Left hindlimb (tissue), 1 donor: ENCODE results near the gene GTF2I.
"Not testable (repeated sequence)": the region's sequence is repeated elsewhere in the genome, so short reads cannot be mapped to it uniquely, and the experiment has no call there.

ENCODE experiments used
- DNase-seq: peaks from one replicate; pipeline ENCODE4 v3.0.0-alpha.2; 2018

Gene GTF2I

DNA sequence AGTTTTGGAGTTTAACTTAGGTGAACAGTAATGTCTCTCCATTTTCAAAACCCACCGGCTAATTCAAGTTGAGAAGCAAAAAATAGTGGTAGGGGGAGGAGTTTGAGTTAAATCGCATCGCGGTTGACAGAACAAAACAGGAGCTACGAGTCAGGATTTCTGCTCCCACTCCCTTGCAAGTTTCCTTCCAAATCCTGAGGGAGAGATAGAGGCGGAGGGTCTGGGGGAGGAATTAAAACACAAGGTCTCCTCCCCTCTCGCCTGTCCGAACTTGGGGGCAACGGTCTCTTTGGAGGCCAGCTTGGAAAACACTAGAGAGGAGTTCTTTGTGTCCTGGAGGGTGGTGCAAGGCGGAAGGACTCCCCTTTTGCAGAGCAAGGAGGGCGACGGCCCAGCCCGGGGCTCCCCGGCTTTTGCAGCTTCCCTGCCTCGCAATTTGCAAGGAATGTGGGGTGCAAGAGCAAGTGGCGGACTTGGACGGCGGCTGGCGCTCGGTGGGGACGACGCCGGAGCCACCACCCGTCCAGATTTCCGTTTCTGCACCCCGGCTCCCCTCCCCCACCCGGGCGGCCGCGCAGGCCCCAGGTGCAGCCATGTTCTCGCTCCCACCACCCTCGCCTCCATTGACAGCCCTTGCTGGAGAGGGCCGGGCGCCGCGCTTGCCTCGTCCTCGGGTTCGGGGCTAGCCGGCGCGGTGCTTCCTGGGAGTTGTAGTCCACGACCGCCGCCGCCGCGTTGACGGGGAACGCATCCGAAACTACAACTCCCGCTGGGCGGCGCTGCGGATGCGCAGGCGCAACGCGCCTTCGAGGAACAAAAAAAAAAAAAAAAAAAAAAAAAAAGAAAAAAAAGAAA lies 454 bp upstream of the GTF2I start:
- peak; percentile 98 for DNase-seq

DNA sequence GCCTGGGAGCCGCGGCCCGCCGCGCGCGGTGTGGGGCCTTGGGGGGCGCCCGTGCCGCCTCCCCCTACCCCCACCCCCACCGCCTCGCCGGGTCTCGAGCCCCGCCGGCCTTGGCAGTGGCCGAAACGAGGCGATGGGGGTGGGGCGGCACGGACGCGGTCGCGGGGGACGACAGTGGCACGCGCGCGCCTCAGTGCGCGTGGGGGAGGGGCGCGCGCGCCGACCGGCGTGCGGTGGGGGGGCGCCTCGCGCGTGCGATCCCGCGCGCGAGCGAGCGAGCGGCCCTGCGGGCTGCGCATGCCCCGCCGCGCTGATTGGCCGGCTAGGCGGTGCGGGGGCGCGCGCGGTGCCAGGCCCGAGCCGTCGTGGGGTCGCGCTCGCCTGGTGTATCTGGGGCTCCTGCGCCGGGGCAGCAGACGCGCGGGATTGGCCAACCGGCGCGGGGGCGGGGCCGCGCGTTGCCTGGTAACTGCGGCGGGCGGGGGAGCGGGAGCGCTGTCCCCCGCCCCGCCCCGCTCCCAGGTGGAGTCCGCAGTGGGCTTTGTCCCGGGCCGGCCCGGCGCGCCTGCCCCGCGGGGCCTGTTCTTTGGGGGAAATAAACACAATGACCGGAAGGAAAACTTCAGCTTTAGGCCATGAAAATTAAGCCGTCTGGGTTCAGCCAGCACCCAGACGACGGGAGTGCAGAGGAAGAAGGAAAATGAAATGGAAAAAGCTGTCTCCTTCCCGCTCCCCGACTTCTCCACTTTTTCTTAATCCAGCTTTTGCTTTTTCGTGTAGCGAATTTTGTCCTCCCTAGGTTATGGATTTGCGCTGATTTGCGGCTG lies 873 bp downstream of the GTF2I start:
- peak; percentile 94 for DNase-seq

DNA sequence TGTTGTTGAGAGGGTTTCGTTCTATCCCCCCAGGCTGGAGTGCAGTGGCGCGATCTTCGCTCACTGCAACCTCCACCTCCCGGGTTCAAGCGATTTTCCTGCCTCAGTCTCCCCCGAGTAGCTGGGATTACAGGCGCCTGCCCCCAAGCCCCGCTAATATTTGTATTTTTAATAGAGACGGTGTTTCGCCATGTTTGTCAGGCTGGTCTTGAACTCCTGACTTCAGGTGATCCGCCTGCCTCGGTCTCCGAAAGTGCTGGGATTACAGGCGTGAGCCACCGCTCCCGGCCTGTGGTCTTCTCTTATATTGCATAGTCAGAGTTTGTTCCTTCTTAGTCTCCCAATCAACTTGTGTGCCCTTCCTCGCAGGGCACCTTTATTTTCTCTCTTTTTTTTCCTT lies 2.7 kb downstream of the GTF2I start:
- not testable (repeated sequence) for DNase-seq

DNA sequence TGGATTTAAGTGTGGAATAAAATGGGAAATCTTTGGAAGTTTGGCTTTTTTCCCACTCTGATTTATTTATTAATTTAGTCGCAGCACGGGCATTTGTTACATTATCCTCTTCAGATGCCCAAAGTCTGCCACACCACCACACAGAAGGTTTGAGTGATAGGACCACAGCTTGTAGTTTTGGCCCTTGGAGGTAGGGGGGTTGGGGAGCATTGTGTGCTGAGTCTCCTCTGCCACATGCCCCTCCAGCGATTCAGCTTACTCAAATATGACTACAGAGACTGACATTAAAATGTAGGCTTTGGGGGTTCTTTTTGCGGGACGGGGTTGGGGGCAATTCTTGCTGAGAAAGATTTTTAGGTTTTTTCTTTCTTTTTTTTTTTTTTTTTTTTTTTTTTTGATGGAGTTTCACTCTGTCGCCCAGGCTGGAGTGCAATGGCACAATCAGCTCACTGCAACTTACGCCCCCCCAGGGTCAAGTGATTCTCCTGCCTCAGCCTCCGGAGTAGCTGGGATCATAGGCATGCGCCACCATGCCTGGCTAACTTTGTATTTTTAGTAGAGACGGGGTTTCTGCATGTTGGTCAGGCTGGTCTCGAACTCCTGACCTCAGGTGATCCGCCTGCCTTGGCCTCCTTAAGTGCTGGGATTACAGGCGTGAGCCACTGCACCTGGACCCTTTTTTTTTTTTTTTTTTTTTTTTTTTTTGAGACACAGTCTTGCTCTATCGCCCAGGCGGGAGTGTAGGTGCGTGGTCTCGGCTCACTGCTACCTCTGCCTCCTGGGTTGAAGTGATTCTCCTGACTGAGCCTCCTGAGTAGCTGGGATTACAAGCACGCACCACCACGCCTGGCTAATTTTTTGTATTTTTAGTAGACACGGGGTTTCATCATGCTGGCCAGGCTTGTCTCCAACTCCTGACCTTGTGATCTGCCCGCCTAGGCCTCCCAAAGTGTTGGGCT lies 4.6 kb downstream of the GTF2I start:
- not testable (repeated sequence) for DNase-seq

DNA sequence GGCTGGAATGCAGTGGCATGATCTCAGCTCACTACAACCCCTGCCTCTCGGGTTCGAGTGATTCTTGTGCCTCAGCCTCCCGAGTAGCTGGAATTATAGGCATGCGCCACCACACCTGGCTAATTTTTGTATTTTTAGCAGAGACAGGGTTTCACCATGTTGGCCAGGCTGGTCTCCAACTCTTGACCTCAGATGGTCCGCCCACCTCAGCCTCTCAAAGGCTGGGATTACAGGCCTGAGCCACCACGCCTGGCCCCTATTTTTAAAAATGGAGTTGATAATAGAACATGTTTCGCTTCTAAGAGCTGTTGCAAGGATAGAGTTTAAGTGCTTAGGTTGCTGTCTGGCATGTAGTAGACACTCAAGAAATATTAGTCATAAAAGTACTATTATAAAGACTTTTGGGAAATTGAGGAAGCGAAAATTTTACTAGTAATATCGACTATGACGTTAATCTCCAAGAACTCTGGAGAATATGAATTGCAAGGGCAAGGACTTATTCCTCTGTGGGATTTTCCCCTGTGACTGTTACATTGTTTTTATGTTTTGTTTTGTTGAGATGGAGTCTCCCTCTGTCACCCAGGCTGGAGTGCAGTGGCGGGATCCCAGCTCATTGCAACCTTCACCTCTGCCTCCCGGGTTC lies 7.9 kb downstream of the GTF2I start:
- no peak for DNase-seq

DNA sequence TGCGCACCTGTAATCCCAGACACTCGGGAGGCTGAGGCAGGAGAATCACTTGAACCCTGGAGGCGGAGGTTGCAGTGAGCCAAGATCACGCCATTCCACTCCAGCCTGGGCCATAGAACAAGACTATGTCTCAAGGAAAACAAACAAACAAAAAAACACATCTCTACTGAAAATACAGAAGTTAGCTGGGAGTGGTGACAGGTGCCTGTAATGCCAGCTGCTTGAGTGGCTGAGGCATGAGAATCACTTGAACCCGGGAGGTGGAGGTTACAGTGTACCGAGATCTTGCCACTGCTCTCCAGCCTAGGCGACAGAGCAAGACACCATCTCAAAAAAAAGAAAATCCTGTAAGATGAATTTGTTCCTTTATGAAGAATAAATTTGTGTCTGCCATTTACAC lies 9.5 kb downstream of the GTF2I start:
- not testable (repeated sequence) for DNase-seq

DNA sequence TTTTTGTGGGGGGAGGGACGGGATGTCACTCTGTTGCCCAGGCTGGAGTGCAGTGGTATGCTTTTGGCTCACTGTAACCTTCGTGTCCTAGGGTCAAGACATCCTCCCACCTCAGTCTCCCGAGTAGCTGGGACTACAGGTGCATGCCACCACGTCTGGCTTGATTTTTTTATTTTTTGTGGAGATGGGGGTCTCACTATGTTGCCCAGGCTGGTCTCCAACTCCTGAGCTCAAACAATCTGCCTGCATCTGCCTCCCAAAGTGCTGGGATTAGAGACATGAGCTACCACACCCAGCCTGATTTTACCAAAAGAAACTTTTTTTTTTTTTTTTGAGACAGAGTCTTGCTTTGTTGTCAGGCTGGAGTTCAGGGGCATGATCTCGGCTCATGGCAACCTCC lies 10.0 kb downstream of the GTF2I start:
- not testable (repeated sequence) for DNase-seq

DNA sequence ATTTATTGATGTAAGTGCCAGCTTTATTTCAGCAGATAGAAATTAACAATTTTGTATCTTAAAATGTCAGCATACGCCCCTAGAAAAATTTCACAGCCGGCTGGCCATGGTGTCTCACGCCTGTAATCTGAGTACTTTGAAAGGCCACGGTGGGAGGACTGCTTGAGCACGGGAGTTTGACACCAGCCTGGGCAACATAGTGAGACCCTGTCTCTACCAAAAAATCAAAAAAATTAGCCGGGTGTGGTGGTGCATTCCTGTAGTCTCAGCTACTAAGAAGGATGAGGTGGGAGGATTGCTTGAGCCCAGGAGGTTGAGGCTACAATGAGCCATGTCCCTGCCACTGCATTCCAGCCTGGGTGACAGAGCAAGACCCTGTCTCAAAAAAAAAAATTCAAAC lies 14.1 kb downstream of the GTF2I start:
- no peak for DNase-seq

DNA sequence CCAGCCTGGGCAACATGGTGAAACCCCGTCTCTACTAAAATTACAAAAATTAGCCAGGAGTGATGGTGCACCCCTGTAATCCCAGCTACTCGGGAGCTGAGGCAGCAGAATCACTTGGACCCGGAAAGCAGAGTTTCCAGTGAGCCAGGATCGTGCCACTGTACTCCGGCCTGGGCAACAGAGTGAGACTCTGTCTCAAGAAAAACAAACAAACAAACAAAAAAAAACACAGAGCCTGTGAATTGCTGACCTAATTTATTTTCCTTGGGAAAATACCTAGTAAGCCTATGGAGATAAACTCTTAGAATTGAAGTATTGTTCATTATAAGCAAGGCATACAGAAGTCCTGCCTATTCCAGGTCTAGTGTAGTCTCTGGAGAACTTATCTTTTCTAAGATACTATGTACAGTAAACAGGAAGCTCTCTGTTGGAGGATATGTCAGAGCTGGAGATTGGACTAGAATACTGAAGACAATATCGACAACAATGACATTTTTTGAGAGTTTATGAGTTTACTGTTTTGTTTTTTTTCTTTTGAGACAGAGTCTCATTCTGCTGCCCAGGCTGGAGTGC lies 14.9 kb downstream of the GTF2I start:
- no peak for DNase-seq

DNA sequence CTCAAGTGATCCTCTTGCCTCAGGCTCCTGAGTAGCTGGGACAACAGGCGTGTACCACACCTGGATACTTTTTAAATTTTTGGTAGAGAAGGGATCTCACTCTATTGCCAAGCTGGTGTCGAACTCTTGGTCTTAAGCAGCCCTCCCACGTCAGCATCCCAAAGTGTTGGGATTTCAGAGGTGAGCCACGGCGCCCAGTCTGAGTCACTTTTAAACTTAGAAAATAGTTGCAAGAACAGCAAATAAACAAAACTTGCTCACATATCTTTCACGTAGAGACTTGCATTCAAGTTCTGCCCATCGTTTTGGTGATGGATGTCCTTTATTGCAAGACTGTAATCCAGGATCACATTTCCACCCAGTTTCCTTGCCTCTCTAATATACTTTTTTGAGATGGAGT lies 16.6 kb downstream of the GTF2I start:
- DNase-seq: no peak

DNA sequence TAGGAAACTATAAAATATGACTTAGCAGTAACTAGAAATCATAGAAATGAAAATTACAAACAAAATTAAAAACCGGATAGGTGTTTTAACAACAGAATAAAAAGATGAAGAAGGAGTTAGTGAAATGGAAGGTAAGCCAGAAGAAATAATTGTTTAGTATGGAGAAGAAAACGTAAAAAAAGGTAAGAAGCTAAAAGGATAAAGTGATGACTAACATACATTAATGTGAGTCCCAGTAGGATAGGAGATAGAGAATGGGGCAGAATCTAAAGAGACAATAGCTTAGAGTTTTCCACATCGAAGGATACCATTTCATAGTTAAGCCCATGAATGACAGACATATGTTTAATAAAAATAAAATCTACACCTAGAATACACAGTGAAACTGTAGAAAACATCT lies 25.3 kb downstream of the GTF2I start:
- DNase-seq: no peak

DNA sequence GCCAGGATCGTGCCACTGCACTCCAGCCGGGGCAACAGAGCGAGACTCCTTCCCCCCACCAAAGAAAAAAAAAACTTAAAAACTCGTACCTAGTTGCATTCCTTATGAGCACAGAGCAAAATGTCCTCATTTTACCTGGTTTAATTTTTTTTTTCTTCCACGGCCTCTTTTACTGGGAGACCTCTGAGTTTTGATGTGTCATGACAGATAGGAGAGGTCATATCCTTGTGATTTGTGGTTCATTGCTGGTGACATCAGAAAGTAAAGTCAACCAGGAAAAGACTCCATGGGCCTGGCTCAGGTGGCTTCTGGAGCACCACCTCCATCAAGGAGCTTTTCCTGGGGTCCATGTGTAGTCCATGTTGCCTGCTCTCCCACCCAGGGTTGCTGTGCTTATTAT lies 26.3 kb downstream of the GTF2I start:
- DNase-seq: no peak

DNA sequence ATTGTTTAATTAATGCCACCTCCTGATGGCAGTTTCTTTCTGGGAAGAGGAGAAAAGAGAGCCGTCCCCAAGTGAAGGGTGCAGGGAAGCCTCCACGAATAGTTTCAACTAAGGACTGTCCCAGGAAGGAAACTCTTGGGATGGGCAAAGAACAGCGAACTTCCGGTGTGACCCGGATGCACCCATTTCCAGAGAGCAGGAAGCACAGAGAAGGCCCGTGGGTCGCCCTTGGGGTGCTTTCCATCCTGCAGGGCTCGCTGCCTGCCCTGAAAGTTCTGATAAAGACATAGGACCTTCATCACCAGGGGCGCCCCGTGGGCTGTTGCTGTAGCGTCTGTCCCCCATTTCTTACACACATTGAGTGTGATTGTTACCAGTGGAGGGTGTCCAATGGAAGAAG lies 27.0 kb downstream of the GTF2I start:
- DNase-seq: no peak

DNA sequence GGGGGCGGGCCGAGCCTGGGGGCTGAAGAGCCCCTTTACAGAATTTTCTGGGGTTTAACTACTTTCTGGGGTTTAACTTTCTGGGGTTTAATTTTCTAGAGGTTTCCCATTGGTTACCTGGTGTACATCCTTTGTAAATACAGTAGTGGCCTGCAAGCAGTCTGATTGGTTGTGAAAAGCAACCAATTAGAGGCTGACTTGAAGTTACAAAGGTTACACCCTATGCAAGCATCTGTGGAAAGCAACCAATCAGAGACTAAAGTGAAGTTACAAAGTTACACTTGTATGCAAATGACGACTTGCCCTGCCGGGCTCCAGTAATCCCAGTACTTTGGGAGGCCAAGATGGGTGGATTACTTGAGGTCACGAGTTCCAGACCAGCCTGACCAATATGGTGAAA lies 27.4 kb downstream of the GTF2I start:
- DNase-seq: no peak

DNA sequence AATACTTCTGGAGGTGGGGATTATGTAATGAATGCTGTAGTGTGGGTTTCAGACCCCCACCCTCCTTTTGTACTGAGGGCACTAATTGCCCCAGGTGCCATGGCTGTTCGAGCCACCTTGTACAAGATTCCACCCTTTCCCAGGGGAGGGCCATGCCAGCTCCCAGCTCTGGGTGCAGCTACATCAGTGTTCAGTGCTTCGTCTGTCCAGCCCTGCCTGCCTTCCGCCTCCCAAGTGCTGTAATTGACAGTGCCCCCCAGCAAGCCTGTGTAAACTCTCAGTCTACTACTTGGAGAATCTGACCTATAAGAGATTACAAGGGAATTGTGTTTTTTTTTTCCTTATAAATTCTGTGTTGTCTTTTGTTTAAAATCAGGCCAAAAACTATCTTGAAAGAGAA lies 33.0 kb downstream of the GTF2I start:
- no peak for DNase-seq

DNA sequence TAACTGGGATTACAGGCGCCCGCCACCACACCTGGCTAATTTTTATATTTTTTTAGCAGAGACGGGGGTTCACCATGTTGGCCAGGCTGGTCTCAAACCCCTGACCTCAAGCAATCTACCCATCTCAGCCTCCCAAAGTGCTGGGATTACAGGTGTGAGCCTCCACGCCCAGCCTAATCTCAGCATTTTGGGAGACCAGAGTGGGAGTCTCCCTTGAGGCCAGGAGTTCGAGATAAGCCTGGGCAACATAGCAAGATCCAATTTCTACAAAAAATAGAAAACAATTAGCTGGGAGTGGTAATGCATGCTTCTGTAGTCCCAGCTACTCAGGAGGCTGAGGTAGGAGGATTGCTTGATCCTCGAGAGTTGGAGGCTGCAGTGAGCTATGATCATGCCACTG lies 46.9 kb downstream of the GTF2I start:
- DNase-seq: not testable (repeated sequence)

DNA sequence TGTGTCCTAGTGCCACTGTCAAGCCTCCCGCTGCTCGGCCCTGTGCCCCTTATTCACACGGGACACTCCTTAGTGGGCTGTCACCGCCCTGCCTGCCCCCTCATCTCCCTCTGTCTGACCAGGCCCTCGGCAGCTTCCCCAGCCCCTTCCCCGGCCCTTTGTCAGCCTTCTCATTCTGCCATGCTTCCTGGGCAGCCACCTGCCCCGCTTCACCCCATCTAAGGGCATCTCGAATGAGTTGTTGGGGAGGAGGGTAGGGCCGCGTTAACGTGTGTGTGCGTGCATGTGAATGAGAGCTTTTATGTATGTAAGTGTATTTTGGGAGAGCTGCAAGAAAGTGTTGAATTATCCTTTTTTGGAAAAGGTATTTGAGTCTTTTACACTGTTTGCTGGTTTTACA lies 49.7 kb downstream of the GTF2I start:
- no peak for DNase-seq

DNA sequence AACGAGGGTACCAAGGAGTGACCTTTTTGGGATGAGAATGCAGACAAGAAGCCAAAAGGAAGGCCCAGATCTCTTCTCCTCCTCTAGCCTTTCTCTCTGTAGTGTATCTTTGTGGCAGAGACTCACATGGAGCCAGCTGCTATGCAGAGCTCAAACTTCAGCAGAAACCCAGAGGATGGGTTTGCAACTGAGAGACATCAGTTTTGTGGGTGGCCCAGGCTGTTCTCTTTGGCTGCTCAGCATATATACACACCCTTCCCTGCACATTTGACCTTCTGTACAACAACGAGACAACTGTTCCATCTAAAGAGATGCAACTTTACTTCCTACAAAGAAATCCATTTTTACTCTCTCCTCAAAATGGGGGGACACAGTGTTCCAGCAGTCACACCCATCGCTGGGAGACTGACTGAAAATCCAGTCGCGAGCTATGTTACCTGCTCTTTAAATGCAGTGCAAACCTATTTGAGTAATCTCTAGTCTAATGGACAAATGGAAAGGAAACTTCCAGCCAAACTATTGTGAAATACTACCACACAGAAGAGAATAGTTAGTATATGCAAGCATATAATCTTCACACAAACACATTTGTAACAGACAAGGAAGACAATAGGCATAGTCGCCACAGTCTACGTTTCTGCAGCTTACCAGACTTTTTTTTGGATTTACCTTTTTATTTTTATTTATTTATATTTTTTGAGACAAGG lies 51.2 kb downstream of the GTF2I start:
- no peak for DNase-seq

DNA sequence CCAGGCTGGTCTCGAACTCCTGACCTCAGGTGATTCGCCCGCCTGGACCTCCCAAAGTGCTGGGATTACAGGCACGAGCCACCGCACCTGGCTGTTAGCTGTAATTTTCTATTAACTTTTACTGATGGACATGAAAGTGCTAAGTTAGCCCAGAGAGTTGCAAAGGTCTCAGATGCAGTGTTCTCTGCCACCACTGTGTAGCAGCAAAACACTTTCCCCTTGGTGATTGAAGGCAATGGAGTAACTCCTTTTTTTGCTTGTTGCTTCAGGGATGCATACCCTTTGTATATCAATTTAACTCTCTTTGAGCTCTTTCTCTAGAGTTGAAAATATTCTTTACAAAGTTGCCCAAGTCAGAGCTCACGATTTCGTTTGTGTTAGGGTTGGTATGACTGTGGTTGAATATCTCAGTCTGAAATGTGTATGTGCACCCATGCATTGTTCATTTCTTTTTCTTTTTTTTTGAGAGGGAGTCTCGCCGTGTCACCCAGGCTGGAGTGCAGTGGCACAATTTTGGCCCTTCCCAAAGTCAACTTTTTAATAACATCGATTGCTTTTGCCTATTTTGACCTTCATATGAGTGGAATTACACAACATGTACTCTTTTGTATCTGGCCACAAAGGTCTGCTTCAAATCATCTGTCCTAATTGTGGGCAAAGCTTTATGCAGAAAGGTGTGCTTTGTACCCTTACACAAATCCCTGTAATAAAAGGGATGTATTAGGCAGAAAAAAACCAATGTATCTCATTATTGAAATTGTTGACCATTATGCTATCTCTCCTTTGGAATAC lies 52.6 kb downstream of the GTF2I start:
- no peak for DNase-seq

DNA sequence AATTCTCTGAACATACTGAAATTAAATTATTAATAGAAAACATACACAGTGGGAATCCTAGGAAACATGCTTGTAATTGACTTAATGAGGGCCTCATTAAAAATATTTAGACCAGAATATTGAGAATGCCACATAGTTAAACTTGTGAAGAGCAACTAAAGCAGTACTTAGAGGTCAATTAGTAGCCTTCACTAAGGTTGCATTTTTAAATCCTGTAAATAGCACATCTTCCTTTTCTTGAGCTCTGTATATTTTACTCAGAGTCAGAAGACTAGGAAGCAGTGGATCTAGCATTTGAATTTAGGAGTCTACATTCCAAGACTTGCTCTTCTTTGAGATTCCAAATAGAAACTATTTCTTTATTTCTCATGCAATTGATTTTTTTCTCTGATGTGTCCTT lies 56.0 kb downstream of the GTF2I start:
- DNase-seq: no peak

DNA sequence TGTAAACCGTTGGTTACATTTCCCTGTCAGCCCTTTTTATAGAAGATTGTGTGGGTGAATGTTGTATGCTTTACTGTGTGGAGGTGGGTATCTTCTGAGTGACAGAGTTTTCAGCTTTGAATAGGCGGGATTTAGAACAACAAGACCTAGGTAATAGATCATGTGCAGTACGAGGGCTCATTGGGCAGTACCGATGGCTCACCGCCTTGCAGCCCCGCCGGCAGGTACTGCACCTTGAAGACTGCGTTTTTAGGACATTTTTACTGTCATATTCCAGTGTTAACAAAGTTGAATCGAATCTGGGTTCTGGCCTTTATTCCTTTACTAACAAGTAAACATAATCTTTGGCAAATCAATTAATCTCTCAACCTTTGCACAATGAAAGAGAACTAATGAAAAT lies 60.4 kb downstream of the GTF2I start:
- no peak for DNase-seq
